K562 (cell line): ENCODE measurements around the gene ARHGAP12. TPM values are rescaled to one million over a fixed set of nuclear protein-coding genes. Genes with fewer than 3 reads are reported as not detected.

Source experiments
- ATAC-seq: fragments of 200-7000 bp; cut with Tn5 transposase; 3 replicates; pipeline ENCODE4 v1.9.1; 2020; ENCODE audit warnings: moderate library complexity
- BruUV-seq: library from RNA; stranded (reverse); fragments of 400-500 nt; replicated peaks from 2 replicates; lab custom pipeline; 2021; lab: Mats Ljungman, UMichigan
- CTCF ChIA-PET: fragments of 300-600 bp; formaldehyde crosslinking; extraction: SDS; loops from one replicate; lab custom pipeline; 2021; ENCODE audit warnings: low intra/inter-chr PET ratio; lab: Yijun Ruan, JAX
- POLR2A ChIA-PET: fragments of 300-600, 350-650 bp; sonication (Branson Sonifier 250); formaldehyde crosslinking; extraction: SDS; loops from one replicate; lab custom pipeline; 2021; ENCODE audit warnings: antibody characterized with exemption, inconsistent platforms; lab: Yijun Ruan, JAX
- DNase-seq, 4 experiments: peaks; one replicate each; pipeline versions ENCODE4 v3.0.0 to v3.0.0-alpha.2; 2011 to 2018; ENCODE audit warnings: low spot score in 3 of 4, mixed read lengths in 3 of 4; ENCODE audit errors: extremely low read depth in 1 of 4
- FAIRE-seq: peaks from 2 replicates; lab custom pipeline; 2011; peaks lifted over from hg19 to GRCh38; lab: Jason Lieb, UNC
- H2AFZ ChIP-seq: 2 replicates; pipeline ENCODE4 v1.6.0; 2011; ENCODE audit warnings: low read depth, low read length, control low read depth, inconsistent platforms
- H3K27ac ChIP-seq: fragments of 200-600 bp; 3 replicates; pipeline ENCODE4 v1.8.0; 2011; ENCODE audit warnings: low read depth, mild to moderate bottlenecking, control low read depth, inconsistent platforms, low read length, moderate library complexity, mixed read lengths; ENCODE audit errors: extremely low read depth
- H3K27me3 ChIP-seq, 2 experiments: fragments of 300-600 bp in 1 of 2; 2 replicates in 1 of 2; 3 replicates in 1 of 2; pipeline versions ENCODE4 v1.6.0 to v1.8.0; 2011; ENCODE audit warnings: inconsistent platforms in 2 of 2, low read length in 2 of 2, mild to moderate bottlenecking in 1 of 2, mixed read lengths in 1 of 2, moderate library complexity in 1 of 2; ENCODE audit not compliant: control insufficient read depth in 2 of 2, insufficient read depth in 2 of 2
- H3K36me3 ChIP-seq: fragments of 300-600 bp; 3 replicates; pipeline ENCODE4 v1.8.0; 2011; ENCODE audit warnings: mild to moderate bottlenecking, low read length, inconsistent platforms; ENCODE audit not compliant: control insufficient read depth, insufficient read depth
- H3K4me1 ChIP-seq, 2 experiments: fragments of 200-600 bp in 1 of 2; replicated peaks in 1 of 2; 2 replicates in 1 of 2; 3 replicates in 1 of 2; pipeline versions ENCODE4 v1.5.1 to v1.8.0; 2011; ENCODE audit warnings: inconsistent platforms in 2 of 2, low read length in 2 of 2, mild to moderate bottlenecking in 1 of 2, mixed read lengths in 1 of 2, moderate library complexity in 1 of 2; ENCODE audit not compliant: control insufficient read depth in 2 of 2, insufficient read depth in 2 of 2
- H3K4me2 ChIP-seq: 2 replicates; pipeline ENCODE4 v1.6.1; 2011; ENCODE audit warnings: low read length, control low read depth, inconsistent platforms, mixed read lengths; ENCODE audit not compliant: insufficient read depth
- H3K4me3 ChIP-seq: fragments of 200-600 bp; sonication (generic), shearing (Covaris generic); 2 replicates; pipeline ENCODE4 v1.5.1; 2016; ENCODE audit warnings: control low read depth, inconsistent platforms
- H3K79me2 ChIP-seq: fragments of 200-600 bp; 3 replicates; pipeline ENCODE4 v1.8.0; 2011; ENCODE audit warnings: low read length, inconsistent platforms; ENCODE audit not compliant: control insufficient read depth, insufficient read depth
- H3K9ac ChIP-seq, 2 experiments: 2 replicates each; pipeline versions ENCODE4 v1.6.0 to v1.6.1; 2011; ENCODE audit warnings: low read depth in 2 of 2, low read length in 2 of 2, control low read depth in 1 of 2, inconsistent platforms in 1 of 2, mild to moderate bottlenecking in 1 of 2, mixed read lengths in 1 of 2; ENCODE audit not compliant: insufficient read depth in 1 of 2
- H3K9me1 ChIP-seq: one replicate; pipeline ENCODE4 v1.6.0; 2011; ENCODE audit warnings: inconsistent platforms, mild to moderate bottlenecking, low read length, moderate library complexity; ENCODE audit not compliant: control insufficient read depth, insufficient read depth
- H3K9me3 ChIP-seq: replicated peaks from 2 replicates; pipeline ENCODE4 v1.5.1; 2011; ENCODE audit warnings: low read depth, low read length, inconsistent platforms; ENCODE audit not compliant: control insufficient read depth, insufficient read depth
- H4K20me1 ChIP-seq: replicated peaks from 2 replicates; pipeline ENCODE4 v1.6.1; 2011; ENCODE audit warnings: low read length, inconsistent platforms, mixed read lengths; ENCODE audit not compliant: control insufficient read depth, insufficient read depth
- BRD9 ChIP-seq: fragments of 450-650 bp; IDR thresholded peaks from 2 replicates; pipeline ENCODE4 v1.6.1; 2018; ENCODE audit warnings: low read depth; ENCODE audit not compliant: partially characterized antibody
- CEBPB ChIP-seq: fragments of 450-650 bp; IDR thresholded peaks from 2 replicates; pipeline ENCODE4 v1.6.1; 2016; ENCODE audit warnings: missing genetic modification characterization, missing compliant biosample characterization
- SNIP1 ChIP-seq: fragments of 450-650 bp; IDR thresholded peaks from 2 replicates; pipeline ENCODE4 v1.7.1; 2017; ENCODE audit warnings: low read depth, mild to moderate bottlenecking
- ZBTB1 ChIP-seq: sonication (generic); formaldehyde crosslinking; IDR thresholded peaks from 2 replicates; pipeline ENCODE4 v1.8.1; 2023; ENCODE audit warnings: missing genetic modification reagents, low read depth, mild to moderate bottlenecking, borderline replicate concordance
- ZC3H8 ChIP-seq: fragments of 450-650 bp; IDR thresholded peaks from 2 replicates; pipeline ENCODE4 v1.6.1; 2017
- ZNF263 ChIP-seq: sonication (generic); formaldehyde crosslinking; IDR thresholded peaks from 2 replicates; pipeline ENCODE4 v1.8.0; 2022; ENCODE audit warnings: mild to moderate bottlenecking, missing genetic modification reagents, borderline replicate concordance
- in situ Hi-C: fragments of 300-500 bp; cut with MboI; formaldehyde crosslinking; loops from 4 replicates; pipeline ENCODE4 v1.15.0; 2018; ENCODE audit warnings: inconsistent platforms, mixed read lengths
- intact Hi-C: fragments of 100-400 bp; cut with micrococcal nuclease; formaldehyde crosslinking; loops from 2 replicates; pipeline ENCODE4 v1.14.2; 2022
- polyA plus RNA-seq, 8 experiments: library from polyadenylated mRNA; depleted of rRNA in 4 of 8; stranded (reverse) in 5 of 8; unstranded in 3 of 8; fragments of >200 nt; fragmentation: Nextera tagmentation in 2 of 8; fragmentation: Illumina TruSeq in 1 of 8; extraction: Ambion mirVana in 2 of 8; extraction: Trizol in 1 of 8; gene quantifications; 2 replicates each; pipeline versions ENCODE4 v1.2.1 to v1.2.3, GENCODE V29; 2011 to 2014; ENCODE audit warnings: inconsistent platforms in 1 of 8, missing spikeins in 1 of 8
- total RNA-seq, 7 experiments: library from RNA; depleted of rRNA in 6 of 7; stranded (reverse); fragments of >200 nt in 6 of 7; fragmentation: Illumina TruSeq in 2 of 7; extraction: Trizol in 2 of 7; gene quantifications; 2 replicates each; pipeline versions ENCODE4 v1.2.1 to v1.2.3, GENCODE V29; 2011 to 2021; ENCODE audit warnings: low replicate concordance in 1 of 7
- TF ChIP-seq, protein P1 (sequence below): fragments of 250-450 bp; sonication (Bioruptor Pico); IDR thresholded peaks from 2 replicates; pipeline ENCODE4 v1.4.0; 2020; ENCODE audit warnings: mild to moderate bottlenecking, moderate library complexity
- TF ChIP-seq, protein P2 (sequence below), 2 experiments: fragments of 250-450 bp in 1 of 2; fragments of 450-650 bp in 1 of 2; sonication (Bioruptor Pico) in 1 of 2; IDR thresholded peaks; 2 replicates each; pipeline versions ENCODE4 v1.6.1 to v1.8.0; 2016 to 2021; ENCODE audit warnings: mild to moderate bottlenecking in 2 of 2, moderate library complexity in 2 of 2, missing compliant biosample characterization in 1 of 2, missing genetic modification characterization in 1 of 2
- TF ChIP-seq, protein P3 (sequence below): fragments of 450-650 bp; IDR thresholded peaks from 2 replicates; pipeline ENCODE4 v1.6.1; 2014; ENCODE audit warnings: low read depth, mild to moderate bottlenecking, moderate library complexity, borderline replicate concordance
- TF ChIP-seq, protein P4 (sequence below): fragments of 450-650 bp; IDR thresholded peaks from 2 replicates; pipeline ENCODE4 v1.6.1; 2016; ENCODE audit warnings: mild to moderate bottlenecking

Gene ARHGAP12
- total and polyA plus RNA-seq, 9 of the 15 experiments (the other 6 are each of a cell fraction or from before 2014, with no cell fraction given), result 4.4 to 18.7 (median 10.1) TPM

DNA sequence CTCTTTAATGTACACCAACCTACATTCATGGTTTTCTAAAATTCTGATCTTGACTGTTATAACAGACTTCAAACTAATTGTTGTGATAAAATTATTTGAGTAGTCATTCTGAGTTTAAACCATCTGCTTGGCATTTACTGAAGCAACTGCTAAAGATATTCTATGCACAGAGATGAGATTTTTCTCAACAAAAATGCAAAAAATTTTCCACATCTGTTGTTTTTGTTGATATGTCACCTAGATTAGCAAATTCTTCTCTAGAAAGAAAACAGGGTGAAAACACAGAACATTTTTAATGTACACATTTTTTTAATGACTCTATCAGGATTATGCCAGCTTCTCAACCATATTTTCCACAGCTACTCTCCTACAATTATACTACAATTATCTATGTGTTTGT is 42.7 kb downstream of the ARHGAP12 start:
- in situ Hi-C loops, result no loop called here
- POLR2A ChIA-PET, result interaction anchor here (0.6 kb wide), 2 partner anchors 21 to 458 kb away, joined by 3 read pairs; no protein-coding TSS in a partner anchor
- FAIRE-seq, result no peak

More for the DNA sequence above, 42.7 kb downstream of the ARHGAP12 start:
- no peaks in the 10 kb centered on the region for H3K27me3 ChIP-seq
- H3K9me1 ChIP-seq, result no peaks in the 10 kb centered on the region
- no peak for ATAC-seq
- intact Hi-C loops, result no loop called here
- BruUV-seq, result no TSS peak
- no peak overlapping the region for H3K4me2 ChIP-seq
- H3K4me1 ChIP-seq, result no peaks in the 10 kb centered on the region
- CTCF ChIA-PET, result no interaction called here
- no peak overlapping the region for H3K9ac ChIP-seq
- no peak overlapping the region for H3K4me3 ChIP-seq
- no peaks in the 10 kb centered on the region for H3K36me3 ChIP-seq
- TF ChIP-seq, protein P1, sequence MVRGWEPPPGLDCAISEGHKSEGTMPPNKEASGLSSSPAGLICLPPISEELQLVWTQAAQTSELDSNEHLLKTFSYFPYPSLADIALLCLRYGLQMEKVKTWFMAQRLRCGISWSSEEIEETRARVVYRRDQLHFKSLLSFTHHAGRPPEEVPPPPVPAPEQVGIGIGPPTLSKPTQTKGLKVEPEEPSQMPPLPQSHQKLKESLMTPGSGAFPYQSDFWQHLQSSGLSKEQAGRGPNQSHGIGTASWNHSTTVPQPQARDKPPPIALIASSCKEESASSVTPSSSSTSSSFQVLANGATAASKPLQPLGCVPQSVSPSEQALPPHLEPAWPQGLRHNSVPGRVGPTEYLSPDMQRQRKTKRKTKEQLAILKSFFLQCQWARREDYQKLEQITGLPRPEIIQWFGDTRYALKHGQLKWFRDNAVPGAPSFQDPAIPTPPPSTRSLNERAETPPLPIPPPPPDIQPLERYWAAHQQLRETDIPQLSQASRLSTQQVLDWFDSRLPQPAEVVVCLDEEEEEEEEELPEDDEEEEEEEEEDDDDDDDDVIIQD, result no peak
- TF ChIP-seq SNIP1 (no peak), ZNF263 (CRISPR knock-in tag) (no peak), ZC3H8 (no peak), CEBPB (tag) (no peak), ZBTB1 (CRISPR knock-in tag) (no peak), BRD9 (no peak)
- TF ChIP-seq, protein P2, sequence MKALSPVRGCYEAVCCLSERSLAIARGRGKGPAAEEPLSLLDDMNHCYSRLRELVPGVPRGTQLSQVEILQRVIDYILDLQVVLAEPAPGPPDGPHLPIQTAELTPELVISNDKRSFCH (CRISPR knock-in tag; IDR thresholded peaks at IDR 0.05), result no peak
- TF ChIP-seq, protein P2 (tag; IDR thresholded peaks at IDR 0.05), result no peak
- TF ChIP-seq, protein P3, sequence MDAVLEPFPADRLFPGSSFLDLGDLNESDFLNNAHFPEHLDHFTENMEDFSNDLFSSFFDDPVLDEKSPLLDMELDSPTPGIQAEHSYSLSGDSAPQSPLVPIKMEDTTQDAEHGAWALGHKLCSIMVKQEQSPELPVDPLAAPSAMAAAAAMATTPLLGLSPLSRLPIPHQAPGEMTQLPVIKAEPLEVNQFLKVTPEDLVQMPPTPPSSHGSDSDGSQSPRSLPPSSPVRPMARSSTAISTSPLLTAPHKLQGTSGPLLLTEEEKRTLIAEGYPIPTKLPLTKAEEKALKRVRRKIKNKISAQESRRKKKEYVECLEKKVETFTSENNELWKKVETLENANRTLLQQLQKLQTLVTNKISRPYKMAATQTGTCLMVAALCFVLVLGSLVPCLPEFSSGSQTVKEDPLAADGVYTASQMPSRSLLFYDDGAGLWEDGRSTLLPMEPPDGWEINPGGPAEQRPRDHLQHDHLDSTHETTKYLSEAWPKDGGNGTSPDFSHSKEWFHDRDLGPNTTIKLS, result no peak
- TF ChIP-seq, protein P4, sequence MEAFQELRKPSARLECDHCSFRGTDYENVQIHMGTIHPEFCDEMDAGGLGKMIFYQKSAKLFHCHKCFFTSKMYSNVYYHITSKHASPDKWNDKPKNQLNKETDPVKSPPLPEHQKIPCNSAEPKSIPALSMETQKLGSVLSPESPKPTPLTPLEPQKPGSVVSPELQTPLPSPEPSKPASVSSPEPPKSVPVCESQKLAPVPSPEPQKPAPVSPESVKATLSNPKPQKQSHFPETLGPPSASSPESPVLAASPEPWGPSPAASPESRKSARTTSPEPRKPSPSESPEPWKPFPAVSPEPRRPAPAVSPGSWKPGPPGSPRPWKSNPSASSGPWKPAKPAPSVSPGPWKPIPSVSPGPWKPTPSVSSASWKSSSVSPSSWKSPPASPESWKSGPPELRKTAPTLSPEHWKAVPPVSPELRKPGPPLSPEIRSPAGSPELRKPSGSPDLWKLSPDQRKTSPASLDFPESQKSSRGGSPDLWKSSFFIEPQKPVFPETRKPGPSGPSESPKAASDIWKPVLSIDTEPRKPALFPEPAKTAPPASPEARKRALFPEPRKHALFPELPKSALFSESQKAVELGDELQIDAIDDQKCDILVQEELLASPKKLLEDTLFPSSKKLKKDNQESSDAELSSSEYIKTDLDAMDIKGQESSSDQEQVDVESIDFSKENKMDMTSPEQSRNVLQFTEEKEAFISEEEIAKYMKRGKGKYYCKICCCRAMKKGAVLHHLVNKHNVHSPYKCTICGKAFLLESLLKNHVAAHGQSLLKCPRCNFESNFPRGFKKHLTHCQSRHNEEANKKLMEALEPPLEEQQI, result no peak
- peaks cover 5% of the 10 kb centered on the region; the same call in 2 of the 3 replicates for H3K79me2 ChIP-seq
- no peak for DNase-seq
- H3K27ac ChIP-seq, result no peak overlapping the region
- H2AFZ ChIP-seq, result no peak overlapping the region
- no peaks in the 10 kb centered on the region for H4K20me1 ChIP-seq
- no peaks in the 10 kb centered on the region for H3K9me3 ChIP-seq
